Smooth muscle cell (in vitro differentiated cells): ENCODE results near the gene PCSK1N. TPM values are rescaled to one million over a fixed set of nuclear protein-coding genes. Genes with fewer than 3 reads are reported as not detected.

ENCODE experiments used
- DNase-seq: peaks from one replicate; lab custom pipeline; 2025; ENCODE audit not compliant: unreplicated experiment; lab: John Stamatoyannopoulos, UW
- H2AFZ ChIP-seq: fragments of 200-600 bp; sonication (generic); 2 replicates; pipeline ENCODE4 v1.6.0; 2016; ENCODE audit warnings: antibody characterized with exemption, low read depth, mild to moderate bottlenecking
- H3F3A ChIP-seq: fragments of 200-600 bp; sonication (generic); 2 replicates; pipeline ENCODE4 v1.6.0; 2017; ENCODE audit warnings: antibody characterized with exemption, low read depth
- H3K27ac ChIP-seq: fragments of 200-600 bp; sonication (generic); 2 replicates; pipeline ENCODE4 v1.5.1; 2016; ENCODE audit warnings: low read depth, mild to moderate bottlenecking
- H3K27me3 ChIP-seq: fragments of 200-600 bp; sonication (generic); 2 replicates; pipeline ENCODE4 v1.6.1; 2016; ENCODE audit warnings: low read depth, mild to moderate bottlenecking
- H3K36me3 ChIP-seq: fragments of 200-600 bp; sonication (generic); 2 replicates; pipeline ENCODE4 v1.5.1; 2016; ENCODE audit warnings: low read depth
- H3K4me1 ChIP-seq: fragments of 200-600 bp; sonication (generic); 2 replicates; pipeline ENCODE4 v1.5.1; 2016; ENCODE audit warnings: low read depth
- H3K4me2 ChIP-seq: fragments of 200-600 bp; sonication (generic); 2 replicates; pipeline ENCODE4 v1.6.0; 2016; ENCODE audit warnings: mild to moderate bottlenecking
- H3K4me3 ChIP-seq: fragments of 200-600 bp; sonication (generic); 2 replicates; pipeline ENCODE4 v1.5.1; 2016; ENCODE audit warnings: mild to moderate bottlenecking
- H3K79me2 ChIP-seq: fragments of 200-600 bp; sonication (generic); 2 replicates; pipeline ENCODE4 v1.6.0; 2016; ENCODE audit warnings: low read depth, mild to moderate bottlenecking
- H3K9ac ChIP-seq: fragments of 200-600 bp; sonication (generic); 2 replicates; pipeline ENCODE4 v1.6.0; 2016; ENCODE audit warnings: low read depth
- H3K9me3 ChIP-seq: fragments of 200-600 bp; sonication (generic); replicated peaks from 2 replicates; pipeline ENCODE4 v1.5.1; 2016; ENCODE audit warnings: low read depth
- H4K20me1 ChIP-seq: fragments of 200-600 bp; sonication (generic); 2 replicates; pipeline ENCODE4 v1.6.0; 2016; ENCODE audit warnings: low read depth
- WGBS: methylation state at CpG from one replicate; pipeline ENCODE4 v1.1.7; 2016; ENCODE audit warnings: low lambda C conversion rate; 5-methylcytosine and 5-hydroxymethylcytosine counted together
- polyA plus RNA-seq: library from polyadenylated mRNA; unstranded; fragments of >200 nt; fragmentation: Nextera tagmentation; extraction: Ambion mirVana; gene quantifications from 2 replicates; pipeline ENCODE4 v1.2.1, GENCODE V29; 2016
- total RNA-seq: library from RNA; depleted of rRNA; stranded (reverse); fragments of >200 nt; gene quantifications from 2 replicates; pipeline ENCODE4 v1.2.3, GENCODE V29; 2014
- TF ChIP-seq, protein P1 (sequence below): fragments of 200-600 bp; sonication (generic); IDR thresholded peaks from 2 replicates; pipeline ENCODE4 v1.5.1; 2017; ENCODE audit warnings: borderline replicate concordance, mild to moderate bottlenecking, antibody characterized with exemption; ENCODE audit not compliant: insufficient read depth, poor library complexity, severe bottlenecking

The PCSK1N gene
- total and polyA plus RNA-seq, 2 experiments from 2014 or later, result 11.6 to 14.4 TPM

DNA sequence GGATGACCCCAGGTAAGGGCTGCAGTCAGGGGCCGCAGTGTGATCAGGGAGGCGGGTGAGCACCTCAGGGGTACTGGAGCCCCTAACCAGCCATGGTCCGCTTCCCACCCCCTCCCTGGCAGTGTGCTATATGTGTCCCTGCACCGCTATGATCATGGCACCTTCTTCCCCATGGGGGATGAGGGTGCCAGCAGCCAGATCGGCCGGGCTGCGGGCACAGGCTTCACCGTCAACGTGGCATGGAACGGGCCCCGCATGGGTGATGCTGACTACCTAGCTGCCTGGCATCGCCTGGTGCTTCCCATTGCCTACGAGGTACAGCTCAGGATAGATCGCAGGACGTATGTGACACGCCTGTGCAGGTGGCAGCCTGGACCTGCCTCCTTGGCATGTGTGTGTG lies 17.3 kb downstream of the PCSK1N start:
- no peak overlapping the region for H3K4me3 ChIP-seq
- H3K79me2 ChIP-seq, result no peaks in the 10 kb centered on the region
- H3K36me3 ChIP-seq, result no peaks in the 10 kb centered on the region
- no peak overlapping the region for H3K27ac ChIP-seq
- no peak overlapping the region for H3K4me2 ChIP-seq
- no peaks in the 10 kb centered on the region for H4K20me1 ChIP-seq
- WGBS, result 96% methylated on average over 16 of the region's 16 CpGs
- H3F3A ChIP-seq, result no peaks in the 10 kb centered on the region
- no peak overlapping the region for H2AFZ ChIP-seq
- TF ChIP-seq, protein P1, sequence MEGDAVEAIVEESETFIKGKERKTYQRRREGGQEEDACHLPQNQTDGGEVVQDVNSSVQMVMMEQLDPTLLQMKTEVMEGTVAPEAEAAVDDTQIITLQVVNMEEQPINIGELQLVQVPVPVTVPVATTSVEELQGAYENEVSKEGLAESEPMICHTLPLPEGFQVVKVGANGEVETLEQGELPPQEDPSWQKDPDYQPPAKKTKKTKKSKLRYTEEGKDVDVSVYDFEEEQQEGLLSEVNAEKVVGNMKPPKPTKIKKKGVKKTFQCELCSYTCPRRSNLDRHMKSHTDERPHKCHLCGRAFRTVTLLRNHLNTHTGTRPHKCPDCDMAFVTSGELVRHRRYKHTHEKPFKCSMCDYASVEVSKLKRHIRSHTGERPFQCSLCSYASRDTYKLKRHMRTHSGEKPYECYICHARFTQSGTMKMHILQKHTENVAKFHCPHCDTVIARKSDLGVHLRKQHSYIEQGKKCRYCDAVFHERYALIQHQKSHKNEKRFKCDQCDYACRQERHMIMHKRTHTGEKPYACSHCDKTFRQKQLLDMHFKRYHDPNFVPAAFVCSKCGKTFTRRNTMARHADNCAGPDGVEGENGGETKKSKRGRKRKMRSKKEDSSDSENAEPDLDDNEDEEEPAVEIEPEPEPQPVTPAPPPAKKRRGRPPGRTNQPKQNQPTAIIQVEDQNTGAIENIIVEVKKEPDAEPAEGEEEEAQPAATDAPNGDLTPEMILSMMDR, result no peak
- no peaks in the 10 kb centered on the region for H3K4me1 ChIP-seq
- H3K9me3 ChIP-seq, result no peaks in the 10 kb centered on the region
- H3K27me3 ChIP-seq, result no peaks in the 10 kb centered on the region
- DNase-seq, result no peak
- H3K9ac ChIP-seq, result no peak overlapping the region

DNA sequence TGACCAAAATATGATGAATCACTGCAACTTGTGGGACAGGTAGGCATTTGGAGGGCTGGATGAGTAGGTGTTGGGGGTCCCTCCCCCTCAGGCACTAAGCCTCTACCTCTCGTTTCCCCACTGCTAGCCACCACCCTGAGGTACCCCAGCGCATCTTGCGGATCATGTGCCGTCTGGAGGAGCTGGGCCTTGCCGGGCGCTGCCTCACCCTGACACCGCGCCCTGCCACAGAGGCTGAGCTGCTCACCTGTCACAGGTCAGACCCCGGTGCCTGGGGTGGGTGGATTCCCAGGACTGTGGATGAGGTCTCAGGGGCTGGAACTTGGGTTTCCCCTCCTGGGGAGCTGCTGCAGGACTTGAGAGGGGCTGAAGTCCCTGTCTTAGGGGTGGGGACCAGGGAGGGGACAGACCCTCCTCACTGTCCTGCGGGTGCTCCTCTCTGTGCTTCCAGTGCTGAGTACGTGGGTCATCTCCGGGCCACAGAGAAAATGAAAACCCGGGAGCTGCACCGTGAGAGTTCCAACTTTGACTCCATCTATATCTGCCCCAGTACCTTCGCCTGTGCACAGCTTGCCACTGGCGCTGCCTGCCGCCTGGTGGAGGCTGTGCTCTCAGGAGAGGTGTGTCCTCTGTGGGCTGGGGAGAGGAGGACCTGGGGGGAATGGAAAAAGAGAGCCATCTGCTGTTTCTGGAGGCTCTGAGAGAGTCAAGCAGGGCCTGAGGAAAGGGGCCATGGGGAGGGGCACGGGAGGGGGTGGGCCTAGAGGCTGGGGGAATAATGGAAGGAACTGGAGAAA lies 19.2 kb downstream of the PCSK1N start:
- no peak overlapping the region for H3K27ac ChIP-seq
- H3K4me3 ChIP-seq, result no peak overlapping the region
- no peak for DNase-seq
- H3K9ac ChIP-seq, result no peak overlapping the region
- no peaks in the 10 kb centered on the region for H3K27me3 ChIP-seq
- TF ChIP-seq, protein P1, result no peak
- H3K36me3 ChIP-seq, result no peaks in the 10 kb centered on the region
- H2AFZ ChIP-seq, result no peak overlapping the region
- H3K4me1 ChIP-seq, result no peaks in the 10 kb centered on the region
- no peaks in the 10 kb centered on the region for H3K9me3 ChIP-seq
- no peaks in the 10 kb centered on the region for H3F3A ChIP-seq
- H4K20me1 ChIP-seq, result no peaks in the 10 kb centered on the region
- 86% methylated on average over 18 of the region's 18 CpGs for WGBS
- H3K4me2 ChIP-seq, result no peak overlapping the region
- H3K79me2 ChIP-seq, result no peaks in the 10 kb centered on the region

DNA sequence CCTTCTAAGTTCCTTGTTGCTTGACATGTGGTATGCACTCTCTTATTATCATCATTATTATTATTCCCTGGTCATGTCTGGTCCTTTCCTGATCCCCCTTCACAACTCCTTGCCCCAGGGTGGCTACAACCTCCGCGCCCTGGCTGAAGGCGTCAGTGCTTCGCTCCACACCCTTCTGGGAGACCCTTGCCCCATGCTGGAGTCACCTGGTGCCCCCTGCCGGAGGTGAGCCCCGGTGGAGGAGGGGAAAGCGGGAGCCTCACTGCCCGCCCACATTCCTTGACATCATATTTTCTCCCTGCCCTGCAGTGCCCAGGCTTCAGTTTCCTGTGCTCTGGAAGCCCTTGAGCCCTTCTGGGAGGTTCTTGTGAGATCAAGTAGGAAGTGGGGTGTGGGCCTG lies 20.1 kb downstream of the PCSK1N start:
- Histone ChIP-seq H3K79me2 (no peaks in the 10 kb centered on the region), H3K4me3 (no peak overlapping the region), H4K20me1 (no peaks in the 10 kb centered on the region), H3K4me1 (no peaks in the 10 kb centered on the region), H2AFZ (no peak overlapping the region), H3K27ac (no peak overlapping the region), H3F3A (no peaks in the 10 kb centered on the region), H3K9ac (no peak overlapping the region), H3K4me2 (no peak overlapping the region), H3K9me3 (no peaks in the 10 kb centered on the region), H3K36me3 (no peaks in the 10 kb centered on the region), H3K27me3 (no peaks in the 10 kb centered on the region)
- 90% methylated on average over 8 of the region's 8 CpGs for WGBS
- TF ChIP-seq, protein P1, result no peak
- DNase-seq, result no peak

DNA sequence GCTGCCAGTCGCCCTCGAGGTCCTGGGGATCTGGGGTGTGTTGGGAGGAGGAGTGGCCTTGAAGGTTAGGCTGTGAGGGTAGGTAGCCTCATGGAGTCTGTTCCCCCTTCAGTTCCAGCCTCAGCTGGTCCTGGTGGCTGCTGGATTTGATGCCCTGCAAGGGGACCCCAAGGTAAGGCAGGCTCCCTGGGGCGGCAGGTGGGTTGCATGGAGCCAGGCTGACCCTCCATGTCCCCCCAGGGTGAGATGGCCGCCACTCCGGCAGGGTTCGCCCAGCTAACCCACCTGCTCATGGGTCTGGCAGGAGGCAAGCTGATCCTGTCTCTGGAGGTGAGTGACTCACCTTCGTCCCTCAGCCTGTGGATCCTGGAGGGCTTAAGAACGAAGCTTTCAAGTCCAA lies 20.7 kb downstream of the PCSK1N start:
- TF ChIP-seq, protein P1, result no peak
- H3K4me3 ChIP-seq, result no peak overlapping the region
- no peaks in the 10 kb centered on the region for H3K36me3 ChIP-seq
- H3K9ac ChIP-seq, result no peak overlapping the region
- H3K4me2 ChIP-seq, result no peak overlapping the region
- H3F3A ChIP-seq, result no peaks in the 10 kb centered on the region
- no peaks in the 10 kb centered on the region for H3K9me3 ChIP-seq
- 84% methylated on average over 8 of the region's 8 CpGs for WGBS
- no peak overlapping the region for H2AFZ ChIP-seq
- H3K27ac ChIP-seq, result no peak overlapping the region
- H4K20me1 ChIP-seq, result no peaks in the 10 kb centered on the region
- no peaks in the 10 kb centered on the region for H3K79me2 ChIP-seq
- H3K27me3 ChIP-seq, result no peaks in the 10 kb centered on the region
- DNase-seq, result no peak
- no peaks in the 10 kb centered on the region for H3K4me1 ChIP-seq
